Caco-2 (cell line): ENCODE data around the gene MSRB3. TPM values are rescaled to one million over a fixed set of nuclear protein-coding genes. Genes with fewer than 3 reads are reported as not detected.

ENCODE experiments used
- BruUV-seq: library from RNA; stranded (reverse); fragments of 400-500 nt; replicated peaks from 2 replicates; lab custom pipeline; 2021; lab: Mats Ljungman, UMichigan
- CTCF ChIA-PET: fragments of 300-600 bp; sonication (Branson Sonifier 250); formaldehyde crosslinking; loops from one replicate; lab custom pipeline; 2022; ENCODE audit warnings: antibody characterized with exemption; lab: Charles Lee
- POLR2A ChIA-PET: fragments of 300-600 bp; sonication (Branson Sonifier 250); formaldehyde crosslinking; loops from one replicate; lab custom pipeline; 2022; ENCODE audit warnings: antibody characterized with exemption; lab: Charles Lee
- DNase-seq, 2 experiments: peaks; one replicate each; pipeline versions ENCODE4 v3.0.0 to v3.0.0-alpha.2; 2020 to 2022
- H3K27me3 ChIP-seq: replicated peaks from 2 replicates; pipeline ENCODE4 v1.6.0; 2011; ENCODE audit warnings: low read length; ENCODE audit not compliant: control insufficient read depth, insufficient read depth
- H3K36me3 ChIP-seq: 2 replicates; pipeline ENCODE4 v1.5.1; 2011; ENCODE audit warnings: low read length; ENCODE audit not compliant: control insufficient read depth, insufficient read depth
- H3K4me1 ChIP-seq: fragments of 250-450 bp; sonication (Bioruptor Pico); 2 replicates; pipeline ENCODE4 v1.5.1; 2020; ENCODE audit warnings: mild to moderate bottlenecking
- H3K4me3 ChIP-seq: 2 replicates; pipeline ENCODE4 v1.5.1; 2011; ENCODE audit warnings: low read depth, mild to moderate bottlenecking, control low read depth, low read length
- H3K9me3 ChIP-seq: fragments of 250-450 bp; sonication (Bioruptor Pico); 2 replicates; pipeline ENCODE4 v1.5.1; 2020; ENCODE audit warnings: mild to moderate bottlenecking, moderate library complexity
- H3K27ac Mint-ChIP-seq: one replicate; pipeline ENCODE4 v1.8.0; 2022; ENCODE audit warnings: mixed read lengths; ENCODE audit not compliant: unreplicated experiment
- H3K27me3 Mint-ChIP-seq: one replicate; pipeline ENCODE4 v1.8.0; 2022; ENCODE audit warnings: mixed read lengths; ENCODE audit not compliant: insufficient read depth, unreplicated experiment
- H3K36me3 Mint-ChIP-seq: one replicate; pipeline ENCODE4 v1.8.0; 2022; ENCODE audit warnings: mild to moderate bottlenecking, mixed read lengths; ENCODE audit not compliant: insufficient read depth, unreplicated experiment
- H3K4me1 Mint-ChIP-seq: one replicate; pipeline ENCODE4 v1.8.0; 2022; ENCODE audit warnings: low read depth, mixed read lengths; ENCODE audit not compliant: unreplicated experiment
- H3K4me3 Mint-ChIP-seq: one replicate; pipeline ENCODE4 v1.8.0; 2022; ENCODE audit warnings: mild to moderate bottlenecking, moderate library complexity, mixed read lengths; ENCODE audit not compliant: unreplicated experiment
- H3K9me3 Mint-ChIP-seq: one replicate; pipeline ENCODE4 v1.8.0; 2022; ENCODE audit warnings: mixed read lengths; ENCODE audit not compliant: unreplicated experiment
- intact Hi-C: fragments of 100-400 bp; cut with micrococcal nuclease; formaldehyde crosslinking; loops from one replicate; pipeline ENCODE4 v1.10.0; 2022; ENCODE audit not compliant: unreplicated experiment
- total RNA-seq: library from RNA; stranded (reverse); gene quantifications from 2 replicates; pipeline ENCODE4 v1.2.3, GENCODE V29; 2022
- TF ChIP-seq, protein P1 (sequence below), 2 experiments: fragments of 200-600 bp in 1 of 2; IDR thresholded peaks; 1 replicate in 1 of 2; 2 replicates in 1 of 2; pipeline versions ENCODE4 v1.5.1 to v1.8.0; 2011 to 2022; ENCODE audit warnings: antibody characterized with exemption in 1 of 2, control low read depth in 1 of 2, inconsistent platforms in 1 of 2, low read depth in 1 of 2, low read length in 1 of 2, mild to moderate bottlenecking in 1 of 2, moderate library complexity in 1 of 2; ENCODE audit not compliant: insufficient read depth in 1 of 2, severe bottlenecking in 1 of 2, unreplicated experiment in 1 of 2

The MSRB3 gene
- total RNA-seq, 1 experiment from 2014 or later: 7.7 TPM

DNA sequence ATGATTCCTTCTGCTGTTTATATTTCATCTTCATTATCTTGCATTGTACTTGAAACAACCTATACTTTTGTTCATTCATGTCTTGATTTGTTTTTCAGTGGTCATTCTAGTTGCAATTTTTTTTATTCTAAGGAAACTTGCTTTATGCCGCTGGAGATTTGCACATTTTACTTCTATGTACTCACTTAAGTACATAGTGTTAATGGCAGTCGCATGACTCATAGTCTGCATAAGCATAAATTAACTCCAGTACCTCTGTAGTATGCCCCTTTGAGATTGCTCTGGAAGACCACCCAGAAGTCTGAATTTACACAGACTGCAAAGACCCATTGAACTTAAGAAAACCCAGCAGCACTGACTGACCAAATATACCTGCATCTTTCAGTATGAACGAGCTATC lies 77.0 kb downstream of the MSRB3 start:
- Histone ChIP-seq H3K9me3 (no peaks in the 10 kb centered on the region), H3K4me1 (peaks cover 8% of the 10 kb centered on the region), H3K36me3 (no peaks in the 10 kb centered on the region), H3K27me3 (no peaks in the 10 kb centered on the region), H3K4me3 (no peak overlapping the region)
- peaks cover 8% of the 10 kb centered on the region for H3K9me3 Mint-ChIP-seq
- H3K4me3 Mint-ChIP-seq: no peak overlapping the region
- TF ChIP-seq, protein P1, sequence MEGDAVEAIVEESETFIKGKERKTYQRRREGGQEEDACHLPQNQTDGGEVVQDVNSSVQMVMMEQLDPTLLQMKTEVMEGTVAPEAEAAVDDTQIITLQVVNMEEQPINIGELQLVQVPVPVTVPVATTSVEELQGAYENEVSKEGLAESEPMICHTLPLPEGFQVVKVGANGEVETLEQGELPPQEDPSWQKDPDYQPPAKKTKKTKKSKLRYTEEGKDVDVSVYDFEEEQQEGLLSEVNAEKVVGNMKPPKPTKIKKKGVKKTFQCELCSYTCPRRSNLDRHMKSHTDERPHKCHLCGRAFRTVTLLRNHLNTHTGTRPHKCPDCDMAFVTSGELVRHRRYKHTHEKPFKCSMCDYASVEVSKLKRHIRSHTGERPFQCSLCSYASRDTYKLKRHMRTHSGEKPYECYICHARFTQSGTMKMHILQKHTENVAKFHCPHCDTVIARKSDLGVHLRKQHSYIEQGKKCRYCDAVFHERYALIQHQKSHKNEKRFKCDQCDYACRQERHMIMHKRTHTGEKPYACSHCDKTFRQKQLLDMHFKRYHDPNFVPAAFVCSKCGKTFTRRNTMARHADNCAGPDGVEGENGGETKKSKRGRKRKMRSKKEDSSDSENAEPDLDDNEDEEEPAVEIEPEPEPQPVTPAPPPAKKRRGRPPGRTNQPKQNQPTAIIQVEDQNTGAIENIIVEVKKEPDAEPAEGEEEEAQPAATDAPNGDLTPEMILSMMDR (IDR thresholded peaks at IDR 0.05; ENCODE audit: insufficient read depth in 1 of 2, low read depth in 1 of 2, low read length in 1 of 2, severe bottlenecking in 1 of 2, unreplicated experiment in 1 of 2): no peak
- no TSS peak for BruUV-seq
- POLR2A ChIA-PET: no interaction called here
- DNase-seq: no peak
- H3K4me1 Mint-ChIP-seq: peaks cover 12% of the 10 kb centered on the region
- no peaks in the 10 kb centered on the region for H3K36me3 Mint-ChIP-seq
- intact Hi-C loops: no loop called here
- no peaks in the 10 kb centered on the region for H3K27me3 Mint-ChIP-seq
- CTCF ChIA-PET: no interaction called here
- H3K27ac Mint-ChIP-seq: no peak overlapping the region

DNA sequence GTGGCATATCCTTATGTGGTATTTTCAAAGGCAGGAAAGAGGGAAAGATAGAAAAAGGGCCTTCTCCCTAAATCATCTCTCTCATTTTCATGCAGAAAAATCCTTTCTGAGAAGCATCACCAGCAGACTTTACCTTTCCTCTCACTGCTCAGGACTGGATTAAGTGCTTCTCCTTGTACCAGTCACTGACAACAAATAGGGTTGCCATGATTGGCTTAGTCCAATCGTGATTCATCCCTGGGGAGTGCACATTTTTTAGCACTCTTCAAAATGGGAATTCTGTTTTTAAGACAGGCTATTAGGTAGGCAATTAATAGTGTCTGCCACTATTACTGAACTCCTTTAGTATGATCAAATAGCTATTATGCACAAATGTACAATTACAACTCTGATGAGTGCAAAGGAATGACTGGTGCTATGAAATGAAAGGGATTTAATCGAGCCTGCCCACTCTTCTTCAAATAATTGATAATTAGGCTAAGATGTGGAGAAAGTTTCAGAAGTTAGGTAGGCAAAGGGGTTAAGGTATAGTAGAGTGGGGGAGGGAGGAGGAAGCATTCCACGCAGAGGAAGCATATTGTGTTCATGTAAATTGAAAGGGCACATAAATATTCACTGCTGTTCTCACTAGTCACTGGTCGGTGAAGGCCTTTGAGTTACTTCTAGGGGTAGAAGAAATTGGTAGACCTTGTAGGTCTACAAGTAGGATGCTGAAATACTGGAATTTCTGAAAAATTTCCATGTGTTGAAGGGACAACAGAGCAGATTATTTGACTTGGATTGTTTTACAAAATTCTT lies 84.0 kb downstream of the MSRB3 start:
- DNase-seq: no peak
- no peaks in the 10 kb centered on the region for H3K4me1 ChIP-seq
- TF ChIP-seq, protein P1 (IDR thresholded peaks at IDR 0.05; ENCODE audit: insufficient read depth in 1 of 2, low read depth in 1 of 2, low read length in 1 of 2, severe bottlenecking in 1 of 2, unreplicated experiment in 1 of 2): no peak
- ChIA-PET CTCF (no interaction called here), POLR2A (no interaction called here)
- H3K4me3 ChIP-seq: no peak overlapping the region
- no peaks in the 10 kb centered on the region for H3K27me3 Mint-ChIP-seq
- H3K4me1 Mint-ChIP-seq: no peaks in the 10 kb centered on the region
- no peak overlapping the region for H3K27ac Mint-ChIP-seq
- H3K9me3 ChIP-seq: no peaks in the 10 kb centered on the region
- H3K27me3 ChIP-seq: no peaks in the 10 kb centered on the region
- intact Hi-C loops: no loop called here
- H3K36me3 ChIP-seq: no peaks in the 10 kb centered on the region
- no peaks in the 10 kb centered on the region for H3K9me3 Mint-ChIP-seq
- H3K36me3 Mint-ChIP-seq: no peaks in the 10 kb centered on the region
- no peak overlapping the region for H3K4me3 Mint-ChIP-seq
- no TSS peak for BruUV-seq

- no TSS peak for BruUV-seq
- no peak overlapping the region for H3K27ac Mint-ChIP-seq
- no peaks in the 10 kb centered on the region for H3K27me3 Mint-ChIP-seq
- TF ChIP-seq, protein P1 (IDR thresholded peaks at IDR 0.05; ENCODE audit: insufficient read depth in 1 of 2, low read depth in 1 of 2, low read length in 1 of 2, severe bottlenecking in 1 of 2, unreplicated experiment in 1 of 2): no peak
- intact Hi-C loops: no loop called here
- ChIA-PET POLR2A (no interaction called here), CTCF (no interaction called here)
- no peaks in the 10 kb centered on the region for H3K4me1 Mint-ChIP-seq
- H3K27me3 ChIP-seq: no peaks in the 10 kb centered on the region
- H3K36me3 ChIP-seq: no peaks in the 10 kb centered on the region
- no peaks in the 10 kb centered on the region for H3K36me3 Mint-ChIP-seq
- no peaks in the 10 kb centered on the region for H3K9me3 Mint-ChIP-seq
- H3K4me3 ChIP-seq: no peak overlapping the region
- no peak for DNase-seq
- no peak overlapping the region for H3K4me3 Mint-ChIP-seq
- H3K9me3 ChIP-seq: no peaks in the 10 kb centered on the region
- H3K4me1 ChIP-seq: no peaks in the 10 kb centered on the region
These were observed 85.6 kb downstream of the MSRB3 start for GRCh38 chr12:65364046-65364445.
